Inflammatory macrophage treated with lipopolysaccharide for 1 hour (primary cell): Measurements from ENCODE around the gene CAMKK1.
A peak's percentile ranks its signal among the peaks of the same experiment; 100 is the strongest.

ENCODE experiments used
- DNase-seq, 2 donors: peaks; one replicate each; pipeline ENCODE4 v3.0.0-alpha.2; 2020 to 2022

The CAMKK1 gene

GRCh38 chr17:3893003-3893719 lies at the start of gene CAMKK1:
CAMKK1 (minus strand) TSS chr17:3893053; CDS start chr17:3885687, 7,366 bp downstream.
- peak; percentile 86 to 91 for DNase-seq

- DNase-seq, result no peak
Measured at GRCh38 chr17:3940965-3941698, 48.3 kb upstream of the CAMKK1 start.

- DNase-seq, result no peak
Measured at GRCh38 chr17:3937359-3937758, 44.5 kb upstream of the CAMKK1 start.

- DNase-seq, result no peak
Measured at GRCh38 chr17:3935825-3936355, 43.0 kb upstream of the CAMKK1 start.

- peak; percentile 47 to 75 for DNase-seq
Measured at GRCh38 chr17:3935140-3935542, 42.3 kb upstream of the CAMKK1 start.

- no peak for DNase-seq
Measured at GRCh38 chr17:3929764-3930163, 36.9 kb upstream of the CAMKK1 start.

GRCh38 chr17:3929181-3929580 lies 36.3 kb upstream of the CAMKK1 start:
- DNase-seq, result peak; percentile 49 to 56

GRCh38 chr17:3928406-3928805 lies 35.6 kb upstream of the CAMKK1 start:
- no peak for DNase-seq

GRCh38 chr17:3927628-3928340 lies 34.9 kb upstream of the CAMKK1 start:
- no peak for DNase-seq

GRCh38 chr17:3926860-3927627 lies 34.2 kb upstream of the CAMKK1 start:
- no peak for DNase-seq

GRCh38 chr17:3925684-3926485 lies 33.0 kb upstream of the CAMKK1 start:
- DNase-seq, result no peak

GRCh38 chr17:3924512-3925350 lies 31.9 kb upstream of the CAMKK1 start:
- no peak for DNase-seq

- DNase-seq, result no peak
Measured at GRCh38 chr17:3923466-3924190, 30.8 kb upstream of the CAMKK1 start.

GRCh38 chr17:3922765-3923164 lies 29.9 kb upstream of the CAMKK1 start:
- DNase-seq, result no peak

GRCh38 chr17:3921502-3922319 lies 28.9 kb upstream of the CAMKK1 start:
- no peak for DNase-seq

GRCh38 chr17:3921006-3921405 lies 28.2 kb upstream of the CAMKK1 start:
- no peak for DNase-seq

GRCh38 chr17:3919123-3919624 lies 26.3 kb upstream of the CAMKK1 start:
- no peak for DNase-seq

GRCh38 chr17:3918372-3919122 lies 25.7 kb upstream of the CAMKK1 start:
- DNase-seq, result no peak
